HepG2 (cell line): Measurements from ENCODE around the gene PPM1H. TPM values are rescaled to one million over a fixed set of nuclear protein-coding genes. Genes with fewer than 3 reads are reported as not detected.

Experiments
- ATAC-seq: fragments of 200-7000 bp; cut with Tn5 transposase; 3 replicates; pipeline ENCODE4 v1.9.1; 2020; ENCODE audit warnings: mild to moderate bottlenecking, moderate library complexity
- BruUV-seq: library from RNA; stranded (reverse); fragments of 400-500 nt; replicated peaks from 2 replicates; lab custom pipeline; 2021; lab: Mats Ljungman, UMichigan
- CTCF ChIA-PET: fragments of 300-600 bp; formaldehyde crosslinking; extraction: SDS; loops from one replicate; lab custom pipeline; 2021; ENCODE audit warnings: low total read pairs, inconsistent platforms, low intra/inter-chr PET ratio; lab: Yijun Ruan, JAX
- POLR2A ChIA-PET: fragments of 350-600 bp; sonication (Branson Sonifier 250); formaldehyde crosslinking; loops from one replicate; lab custom pipeline; 2020; ENCODE audit warnings: antibody characterized with exemption, inconsistent platforms; lab: Yijun Ruan, JAX
- DNase-seq: peaks from one replicate; pipeline ENCODE4 v3.0.0-alpha.2; 2015; ENCODE audit warnings: low spot score
- FAIRE-seq: peaks from 3 replicates; lab custom pipeline; 2011; peaks lifted over from hg19 to GRCh38; lab: Jason Lieb, UNC
- H2AFZ ChIP-seq: one replicate; pipeline ENCODE4 v1.6.1; 2011; ENCODE audit warnings: low read length, inconsistent platforms
- H3K27ac ChIP-seq: fragments of 300-600 bp; 3 replicates; pipeline ENCODE4 v1.8.0; 2011; ENCODE audit warnings: mixed run types, mild to moderate bottlenecking, mixed read lengths, low read length, inconsistent platforms; ENCODE audit not compliant: insufficient read depth; ENCODE audit errors: extremely low read length
- H3K27me3 ChIP-seq, 2 experiments: fragments of 200-600 bp in 1 of 2; 2 replicates in 1 of 2; 3 replicates in 1 of 2; pipeline versions ENCODE4 v1.6.0 to v1.8.0; 2011; ENCODE audit warnings: low read length in 2 of 2, mild to moderate bottlenecking in 2 of 2, moderate library complexity in 2 of 2, inconsistent platforms in 1 of 2; ENCODE audit not compliant: insufficient read depth in 2 of 2, control insufficient read depth in 1 of 2
- H3K36me3 ChIP-seq, 2 experiments: fragments of 200-600 bp in 1 of 2; replicated peaks in 1 of 2; 2 replicates in 1 of 2; 3 replicates in 1 of 2; pipeline versions ENCODE4 v1.5.1 to v1.8.0; 2011; ENCODE audit warnings: low read length in 2 of 2, inconsistent platforms in 1 of 2; ENCODE audit not compliant: insufficient read depth in 2 of 2, control insufficient read depth in 1 of 2
- H3K4me1 ChIP-seq: 2 replicates; pipeline ENCODE4 v1.5.1; 2012; ENCODE audit warnings: low read length, inconsistent platforms; ENCODE audit not compliant: insufficient read depth
- H3K4me2 ChIP-seq: 2 replicates; pipeline ENCODE4 v1.6.0; 2011; ENCODE audit warnings: low read depth, low read length, inconsistent platforms
- H3K4me3 ChIP-seq, 3 experiments: fragments of 200-600 bp in 1 of 3; sonication (generic), shearing (Covaris generic) in 1 of 3; replicated peaks in 1 of 3; 2 replicates each; pipeline ENCODE4 v1.5.1; 2011 to 2016; ENCODE audit warnings: low read length in 3 of 3, inconsistent platforms in 2 of 3, low read depth in 2 of 3, mild to moderate bottlenecking in 2 of 3, control low read depth in 1 of 3, mixed read lengths in 1 of 3; ENCODE audit not compliant: insufficient read depth in 1 of 3
- H3K79me2 ChIP-seq: one replicate; pipeline ENCODE4 v1.6.1; 2011; ENCODE audit warnings: low read length, inconsistent platforms; ENCODE audit not compliant: insufficient read depth
- H3K9ac ChIP-seq: 2 replicates; pipeline ENCODE4 v1.6.0; 2011; ENCODE audit warnings: mild to moderate bottlenecking, low read depth, low read length, inconsistent platforms; ENCODE audit not compliant: insufficient read depth
- H3K9me3 ChIP-seq: 2 replicates; pipeline ENCODE4 v1.5.1; 2012; ENCODE audit warnings: mild to moderate bottlenecking, low read length
- H4K20me1 ChIP-seq: 2 replicates; pipeline ENCODE4 v1.6.0; 2011; ENCODE audit warnings: inconsistent platforms, mild to moderate bottlenecking, low read length, moderate library complexity; ENCODE audit not compliant: insufficient read depth
- BATF2 ChIP-seq: sonication (generic); formaldehyde crosslinking; IDR thresholded peaks from 2 replicates; pipeline ENCODE4 v1.8.0; 2022; ENCODE audit warnings: mild to moderate bottlenecking, missing genetic modification reagents, moderate library complexity
- GFI1 ChIP-seq: sonication (generic); formaldehyde crosslinking; IDR thresholded peaks from 2 replicates; pipeline ENCODE4 v1.5.0; 2020; ENCODE audit warnings: missing genetic modification reagents, mild to moderate bottlenecking, borderline replicate concordance
- NAIF1 ChIP-seq: sonication (generic); formaldehyde crosslinking; IDR thresholded peaks from 2 replicates; pipeline ENCODE4 v1.5.0; 2020; ENCODE audit warnings: mild to moderate bottlenecking, missing genetic modification reagents, borderline replicate concordance
- NR3C1 ChIP-seq: sonication (generic); formaldehyde crosslinking; IDR thresholded peaks from 2 replicates; pipeline ENCODE4 v1.4.0; 2020; ENCODE audit warnings: missing genetic modification reagents
- PHF21A ChIP-seq: sonication (generic); formaldehyde crosslinking; IDR thresholded peaks from 2 replicates; pipeline ENCODE4 v1.5.0; 2020; ENCODE audit warnings: mild to moderate bottlenecking, missing genetic modification reagents
- THYN1 ChIP-seq: sonication (generic); formaldehyde crosslinking; IDR thresholded peaks from 2 replicates; pipeline ENCODE4 v1.8.1; 2023; ENCODE audit warnings: low read depth, mild to moderate bottlenecking, moderate library complexity, missing genetic modification reagents, borderline replicate concordance
- YY1 ChIP-seq: IDR thresholded peaks from 2 replicates; pipeline ENCODE4 v1.6.1; 2011; ENCODE audit warnings: low read length, low read depth, moderate library complexity, mild to moderate bottlenecking; ENCODE audit not compliant: insufficient read depth, insufficient replicate concordance
- ZNF263 ChIP-seq: sonication (generic); formaldehyde crosslinking; IDR thresholded peaks from 2 replicates; pipeline ENCODE4 v1.4.0; 2020; ENCODE audit warnings: missing genetic modification reagents
- ZNF841 ChIP-seq: sonication (generic); formaldehyde crosslinking; IDR thresholded peaks from 2 replicates; pipeline ENCODE4 v1.8.1; 2023; ENCODE audit warnings: missing genetic modification reagents, borderline replicate concordance
- WGBS: methylation state at CpG from one replicate; pipeline ENCODE4 v1.1.6; 2017; ENCODE audit warnings: low lambda C conversion rate; 5-methylcytosine and 5-hydroxymethylcytosine counted together
- in situ Hi-C: cut with HindIII; loops from 2 replicates; pipeline ENCODE4 v1.10.0; 2017; ENCODE audit warnings: low pct_unique_long_range_greater_than_20kb; ENCODE audit not compliant: extremely low pct_ligation_motif_present
- intact Hi-C: fragments of 100-400 bp; cut with micrococcal nuclease; formaldehyde crosslinking; loops from one replicate; pipeline ENCODE4 v1.10.0; 2022; ENCODE audit not compliant: unreplicated experiment
- polyA plus RNA-seq, 8 experiments: library from polyadenylated mRNA; depleted of rRNA in 3 of 8; stranded (reverse) in 7 of 8; unstranded in 1 of 8; fragments of >200 nt; fragmentation: Illumina TruSeq in 4 of 8; extraction: Trizol in 4 of 8; gene quantifications; 2 replicates each; pipeline versions ENCODE4 v1.2.1 to v1.2.3, GENCODE V29; 2011 to 2016; ENCODE audit warnings: low read depth in 4 of 8, missing spikeins in 1 of 8, mixed read lengths in 1 of 8; ENCODE audit not compliant: insufficient read depth in 1 of 8
- total RNA-seq, 5 experiments: library from RNA; depleted of rRNA; stranded (reverse); fragments of >200 nt; fragmentation: Illumina TruSeq; extraction: Trizol; gene quantifications; 2 replicates each; pipeline ENCODE4 v1.2.3, GENCODE V29; 2016; ENCODE audit warnings: low read depth in 1 of 5
- TF ChIP-seq, protein P1 (sequence below): sonication (generic); formaldehyde crosslinking; IDR thresholded peaks from 2 replicates; pipeline ENCODE4 v1.4.0; 2020; ENCODE audit warnings: missing genetic modification reagents, mild to moderate bottlenecking, borderline replicate concordance
- TF ChIP-seq, protein P2 (sequence below): sonication (generic); formaldehyde crosslinking; IDR thresholded peaks from 2 replicates; pipeline ENCODE4 v1.4.0; 2020; ENCODE audit warnings: missing genetic modification reagents
- TF ChIP-seq, protein P3 (sequence below): sonication (generic); formaldehyde crosslinking; IDR thresholded peaks from 2 replicates; pipeline ENCODE4 v1.8.1; 2023; ENCODE audit warnings: missing genetic modification reagents, mild to moderate bottlenecking, borderline replicate concordance

PPM1H gene
- total and polyA plus RNA-seq, 2 of the 13 experiments (the other 11 are each of a cell fraction or from before 2014, with no cell fraction given), result 29.1 to 38.1 TPM

- TF ChIP-seq YY1 (no peak), NR3C1 (CRISPR knock-in tag) (no peak)
- TF ChIP-seq, protein P1, sequence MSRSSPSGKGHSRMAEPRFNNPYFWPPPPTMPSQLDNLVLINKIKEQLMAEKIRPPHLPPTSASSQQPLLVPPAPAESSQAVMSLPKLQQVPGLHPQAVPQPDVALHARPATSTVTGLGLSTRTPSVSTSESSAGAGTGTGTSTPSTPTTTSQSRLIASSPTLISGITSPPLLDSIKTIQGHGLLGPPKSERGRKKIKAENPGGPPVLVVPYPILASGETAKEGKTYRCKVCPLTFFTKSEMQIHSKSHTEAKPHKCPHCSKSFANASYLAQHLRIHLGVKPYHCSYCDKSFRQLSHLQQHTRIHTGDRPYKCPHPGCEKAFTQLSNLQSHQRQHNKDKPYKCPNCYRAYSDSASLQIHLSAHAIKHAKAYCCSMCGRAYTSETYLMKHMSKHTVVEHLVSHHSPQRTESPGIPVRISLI, result no peak
Observed at GRCh38 chr12:62934239-62934798, 631 bp downstream of the PPM1H start (continued).

- in situ Hi-C loops (no loop called here), intact Hi-C loops (loop anchor here (2.0 to 5.0 kb wide), 4 partner anchors 33 to 135 kb away; no protein-coding TSS in a partner anchor)
- Histone ChIP-seq H3K79me2 (peaks cover 60% of the 10 kb centered on the region), H3K27me3 (no peaks in the 10 kb centered on the region; a peak in 1 of 5 replicates), H3K27ac (peak overlapping the region; percentile 74), H3K4me1 (peaks cover 56% of the 10 kb centered on the region), H3K9ac (peak overlapping the region; percentile 87), H2AFZ (no peak overlapping the region), H4K20me1 (peaks cover 14% of the 10 kb centered on the region), H3K36me3 (no peaks in the 10 kb centered on the region; a peak in 1 of 5 replicates), H3K4me2 (peak overlapping the region; percentile 87), H3K9me3 (no peaks in the 10 kb centered on the region), H3K4me3 (peak overlapping the region; percentile 90 to 97 (median 97))
- FAIRE-seq (no peak), ATAC-seq (no peak), DNase-seq (no peak)
- CTCF ChIA-PET, result no interaction called here
- POLR2A ChIA-PET, result interaction anchor here (0.7 to 3.1 kb wide), 11 partner anchors 12 to 674 kb away, joined by 3 to 27 read pairs (median 4); partner anchors contain the start of genes MON2 and USP15
- BruUV-seq, result TSS peak; percentile 67
- WGBS, result 1% methylated on average over 23 of the region's 24 CpGs
- TF ChIP-seq ZNF263 (CRISPR knock-in tag), result 0 out of 2 replicates have a peak, but pooled peaks have one; percentile 2
- TF ChIP-seq THYN1, result no peak
- no peak for TF ChIP-seq ZNF841 (CRISPR knock-in tag)
- TF ChIP-seq, protein P2, sequence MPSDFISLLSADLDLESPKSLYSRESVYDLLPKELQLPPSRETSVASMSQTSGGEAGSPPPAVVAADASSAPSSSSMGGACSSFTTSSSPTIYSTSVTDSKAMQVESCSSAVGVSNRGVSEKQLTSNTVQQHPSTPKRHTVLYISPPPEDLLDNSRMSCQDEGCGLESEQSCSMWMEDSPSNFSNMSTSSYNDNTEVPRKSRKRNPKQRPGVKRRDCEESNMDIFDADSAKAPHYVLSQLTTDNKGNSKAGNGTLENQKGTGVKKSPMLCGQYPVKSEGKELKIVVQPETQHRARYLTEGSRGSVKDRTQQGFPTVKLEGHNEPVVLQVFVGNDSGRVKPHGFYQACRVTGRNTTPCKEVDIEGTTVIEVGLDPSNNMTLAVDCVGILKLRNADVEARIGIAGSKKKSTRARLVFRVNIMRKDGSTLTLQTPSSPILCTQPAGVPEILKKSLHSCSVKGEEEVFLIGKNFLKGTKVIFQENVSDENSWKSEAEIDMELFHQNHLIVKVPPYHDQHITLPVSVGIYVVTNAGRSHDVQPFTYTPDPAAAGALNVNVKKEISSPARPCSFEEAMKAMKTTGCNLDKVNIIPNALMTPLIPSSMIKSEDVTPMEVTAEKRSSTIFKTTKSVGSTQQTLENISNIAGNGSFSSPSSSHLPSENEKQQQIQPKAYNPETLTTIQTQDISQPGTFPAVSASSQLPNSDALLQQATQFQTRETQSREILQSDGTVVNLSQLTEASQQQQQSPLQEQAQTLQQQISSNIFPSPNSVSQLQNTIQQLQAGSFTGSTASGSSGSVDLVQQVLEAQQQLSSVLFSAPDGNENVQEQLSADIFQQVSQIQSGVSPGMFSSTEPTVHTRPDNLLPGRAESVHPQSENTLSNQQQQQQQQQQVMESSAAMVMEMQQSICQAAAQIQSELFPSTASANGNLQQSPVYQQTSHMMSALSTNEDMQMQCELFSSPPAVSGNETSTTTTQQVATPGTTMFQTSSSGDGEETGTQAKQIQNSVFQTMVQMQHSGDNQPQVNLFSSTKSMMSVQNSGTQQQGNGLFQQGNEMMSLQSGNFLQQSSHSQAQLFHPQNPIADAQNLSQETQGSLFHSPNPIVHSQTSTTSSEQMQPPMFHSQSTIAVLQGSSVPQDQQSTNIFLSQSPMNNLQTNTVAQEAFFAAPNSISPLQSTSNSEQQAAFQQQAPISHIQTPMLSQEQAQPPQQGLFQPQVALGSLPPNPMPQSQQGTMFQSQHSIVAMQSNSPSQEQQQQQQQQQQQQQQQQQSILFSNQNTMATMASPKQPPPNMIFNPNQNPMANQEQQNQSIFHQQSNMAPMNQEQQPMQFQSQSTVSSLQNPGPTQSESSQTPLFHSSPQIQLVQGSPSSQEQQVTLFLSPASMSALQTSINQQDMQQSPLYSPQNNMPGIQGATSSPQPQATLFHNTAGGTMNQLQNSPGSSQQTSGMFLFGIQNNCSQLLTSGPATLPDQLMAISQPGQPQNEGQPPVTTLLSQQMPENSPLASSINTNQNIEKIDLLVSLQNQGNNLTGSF (CRISPR knock-in tag), result no peak
- 0 out of 2 replicates have a peak, but pooled peaks have one; percentile 39 for TF ChIP-seq NAIF1 (CRISPR knock-in tag)
- TF ChIP-seq, protein P3, sequence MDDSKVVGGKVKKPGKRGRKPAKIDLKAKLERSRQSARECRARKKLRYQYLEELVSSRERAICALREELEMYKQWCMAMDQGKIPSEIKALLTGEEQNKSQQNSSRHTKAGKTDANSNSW (CRISPR knock-in tag), result no peak
- 0 out of 2 replicates have a peak, but pooled peaks have one; percentile 24 for TF ChIP-seq BATF2 (CRISPR knock-in tag)
- TF ChIP-seq GFI1 (CRISPR knock-in tag), result 0 out of 2 replicates have a peak, but pooled peaks have one; percentile 34
- peak; percentile 32; the same call in 1 of the 2 replicates for TF ChIP-seq PHF21A (CRISPR knock-in tag)
Observed at GRCh38 chr12:62933602-62934238, 1.2 kb downstream of the PPM1H start.
